ENCODE data around the gene MYCBP2.

The MYCBP2 gene

GRCh38 chr13:77105051-77105450 lies 221.8 kb downstream of the MYCBP2 start:
- no peak for DNase-seq (ENCODE audit: low read depth in 2 of 2)

- no peak for DNase-seq (ENCODE audit: low read depth in 2 of 2)
Observed at GRCh38 chr13:77099415-77099814, 227.5 kb downstream of the MYCBP2 start.

GRCh38 chr13:77095288-77095687 lies 231.6 kb downstream of the MYCBP2 start:
- no peak for DNase-seq (ENCODE audit: low read depth in 2 of 2)

- no peak for DNase-seq (ENCODE audit: low read depth in 2 of 2)
Observed at GRCh38 chr13:77094773-77095172, 232.1 kb downstream of the MYCBP2 start.

- DNase-seq (ENCODE audit: low read depth in 2 of 2) = no peak
Observed at GRCh38 chr13:77093735-77094134, 233.2 kb downstream of the MYCBP2 start.

GRCh38 chr13:77084755-77085154 lies 242.1 kb downstream of the MYCBP2 start:
- no peak for DNase-seq (ENCODE audit: low read depth in 2 of 2)

GRCh38 chr13:77079902-77080413 lies 246.9 kb downstream of the MYCBP2 start:
- DNase-seq (ENCODE audit: low read depth in 2 of 2) = no peak

- DNase-seq (ENCODE audit: low read depth in 2 of 2) = no peak
Observed at GRCh38 chr13:77067519-77067918, 259.4 kb downstream of the MYCBP2 start.

GRCh38 chr13:77065461-77066147 lies 261.3 kb downstream of the MYCBP2 start:
- no peak for DNase-seq (ENCODE audit: low read depth in 2 of 2)

- no peak for DNase-seq (ENCODE audit: low read depth in 2 of 2)
Observed at GRCh38 chr13:77062097-77062496, 264.8 kb downstream of the MYCBP2 start.

- no peak for DNase-seq (ENCODE audit: low read depth in 2 of 2)
Observed at GRCh38 chr13:77061362-77061761, 265.5 kb downstream of the MYCBP2 start.

- DNase-seq (ENCODE audit: low read depth in 2 of 2) = no peak
Observed at GRCh38 chr13:77056886-77057285, 270.0 kb downstream of the MYCBP2 start.

GRCh38 chr13:77056382-77056781 lies 270.5 kb downstream of the MYCBP2 start:
- DNase-seq (ENCODE audit: low read depth in 2 of 2) = no peak

- no peak for DNase-seq (ENCODE audit: low read depth in 2 of 2)
Observed at GRCh38 chr13:77055158-77055557, 271.7 kb downstream of the MYCBP2 start.

GRCh38 chr13:77053192-77053591 lies 273.7 kb downstream of the MYCBP2 start:
- DNase-seq (ENCODE audit: low read depth in 2 of 2) = no peak

- no peak for DNase-seq (ENCODE audit: low read depth in 2 of 2)
Observed at GRCh38 chr13:77048681-77049080, 278.2 kb downstream of the MYCBP2 start.

- DNase-seq (ENCODE audit: low read depth in 2 of 2) = no peak
Observed at GRCh38 chr13:77047649-77048343, 279.1 kb downstream of the MYCBP2 start.

GRCh38 chr13:77042566-77043177 lies 284.2 kb downstream of the MYCBP2 start:
- no peak for DNase-seq (ENCODE audit: low read depth in 2 of 2)

GRCh38 chr13:77040835-77041234 lies 286.1 kb downstream of the MYCBP2 start:
- no peak for DNase-seq (ENCODE audit: low read depth in 2 of 2)

GRCh38 chr13:77040076-77040475 lies 286.8 kb downstream of the MYCBP2 start:
- DNase-seq (ENCODE audit: low read depth in 2 of 2) = no peak

GRCh38 chr13:77038907-77039480 lies 287.9 kb downstream of the MYCBP2 start:
- no peak for DNase-seq (ENCODE audit: low read depth in 2 of 2)

- no peak for DNase-seq (ENCODE audit: low read depth in 2 of 2)
Observed at GRCh38 chr13:77036279-77036678, 290.6 kb downstream of the MYCBP2 start.
